Measurements from ENCODE around the gene BUB3.
"Not testable (repeated sequence)": the region's sequence is repeated elsewhere in the genome, so short reads cannot be mapped to it uniquely, and the experiment has no call there.

Gene BUB3

GRCh38 chr10:123151737-123152135 lies 2.5 kb upstream of the BUB3 start:
- DNase-seq: no peak

GRCh38 chr10:123153486-123154091 lies 613 bp upstream of the BUB3 start:
- DNase-seq: peak; percentile 78

GRCh38 chr10:123154711-123155505 lies 706 bp downstream of the BUB3 start:
- DNase-seq: peak; percentile 71

GRCh38 chr10:123156078-123156477 lies 1.9 kb downstream of the BUB3 start:
- no peak for DNase-seq

GRCh38 chr10:123157210-123157609 lies 3.0 kb downstream of the BUB3 start:
- no peak for DNase-seq

- DNase-seq: no peak
Measured at GRCh38 chr10:123158682-123159081, 4.5 kb downstream of the BUB3 start.

GRCh38 chr10:123160311-123160980 lies 6.2 kb downstream of the BUB3 start:
- no peak for DNase-seq

GRCh38 chr10:123164319-123164718 lies 10.1 kb downstream of the BUB3 start:
- no peak for DNase-seq

GRCh38 chr10:123165445-123166072 lies 11.4 kb downstream of the BUB3 start:
- no peak for DNase-seq

- no peak for DNase-seq
Measured at GRCh38 chr10:123166618-123167017, 12.4 kb downstream of the BUB3 start.

GRCh38 chr10:123170961-123171360 lies 16.8 kb downstream of the BUB3 start:
- no peak for DNase-seq

GRCh38 chr10:123171616-123172015 lies 17.4 kb downstream of the BUB3 start:
- DNase-seq: not testable (repeated sequence)

GRCh38 chr10:123175389-123176387 lies 21.5 kb downstream of the BUB3 start:
- DNase-seq: no peak

GRCh38 chr10:123178390-123178789 lies 24.2 kb downstream of the BUB3 start:
- DNase-seq: not testable (repeated sequence)

- no peak for DNase-seq
Measured at GRCh38 chr10:123180101-123181090, 26.2 kb downstream of the BUB3 start.

GRCh38 chr10:123183724-123184123 lies 29.5 kb downstream of the BUB3 start:
- DNase-seq: no peak

- no peak for DNase-seq
Measured at GRCh38 chr10:123187781-123188180, 33.6 kb downstream of the BUB3 start.

GRCh38 chr10:123191886-123192285 lies 37.7 kb downstream of the BUB3 start:
- no peak for DNase-seq

GRCh38 chr10:123194056-123194455 lies 39.9 kb downstream of the BUB3 start:
- no peak for DNase-seq

- no peak for DNase-seq
Measured at GRCh38 chr10:123200531-123200930, 46.3 kb downstream of the BUB3 start.
